Embryonic facial prominence (tissue), 1 donor: ENCODE data around the gene FOXJ2.
"Not testable (repeated sequence)": the region's sequence is repeated elsewhere in the genome, so short reads cannot be mapped to it uniquely, and the experiment has no call there.

Source experiments
- DNase-seq: peaks from one replicate; pipeline ENCODE4 v3.0.0-alpha.2; 2016; ENCODE audit errors: extremely low spot score

FOXJ2 gene

DNA sequence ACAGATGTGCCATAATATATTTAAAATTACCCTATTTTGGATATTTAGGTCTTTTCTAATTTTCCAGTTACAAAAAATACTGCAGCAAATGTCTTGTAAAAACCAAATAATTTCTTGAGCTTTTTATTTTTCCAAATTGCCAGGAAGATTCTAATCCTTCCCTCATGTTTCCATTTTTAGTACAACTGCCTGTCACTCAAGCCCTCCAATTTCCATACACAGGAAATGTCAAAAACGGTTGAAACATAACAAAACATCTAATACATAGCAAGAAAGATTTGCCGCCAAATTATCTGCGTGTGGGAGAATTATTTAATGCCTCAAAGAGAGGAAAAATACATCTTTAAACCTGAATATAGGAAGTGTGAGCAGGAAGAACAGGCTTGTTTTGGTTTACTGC is 2.3 kb upstream of the FOXJ2 start:
- no peak for DNase-seq

GRCh38 chr12:8031017-8031416 is 1.5 kb upstream of the FOXJ2 start:
- DNase-seq, result not testable (repeated sequence)

GRCh38 chr12:8031872-8032241 is 659 bp upstream of the FOXJ2 start:
- DNase-seq, result no peak

GRCh38 chr12:8033153-8034044 is 883 bp downstream of the FOXJ2 start:
- no peak for DNase-seq

DNA sequence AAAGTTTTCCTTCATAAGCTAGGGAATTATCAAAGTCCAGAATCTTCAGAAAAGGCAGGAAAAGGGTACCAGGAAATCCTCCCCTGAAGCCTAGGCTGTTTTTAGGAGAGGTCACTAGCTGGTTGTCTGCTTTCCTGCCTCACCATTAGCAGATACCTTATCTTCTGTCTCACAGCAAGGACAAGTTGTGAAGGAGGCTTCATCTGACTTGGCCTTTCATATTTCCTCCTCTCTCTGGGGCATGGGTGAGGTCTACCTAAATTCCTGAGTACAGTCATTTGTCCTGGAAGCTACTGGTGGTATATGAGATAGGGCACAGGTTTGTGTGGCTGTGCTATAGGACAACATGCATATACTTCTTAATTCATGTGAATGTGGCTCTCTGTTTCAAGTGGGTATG is 2.3 kb downstream of the FOXJ2 start:
- no peak for DNase-seq

DNA sequence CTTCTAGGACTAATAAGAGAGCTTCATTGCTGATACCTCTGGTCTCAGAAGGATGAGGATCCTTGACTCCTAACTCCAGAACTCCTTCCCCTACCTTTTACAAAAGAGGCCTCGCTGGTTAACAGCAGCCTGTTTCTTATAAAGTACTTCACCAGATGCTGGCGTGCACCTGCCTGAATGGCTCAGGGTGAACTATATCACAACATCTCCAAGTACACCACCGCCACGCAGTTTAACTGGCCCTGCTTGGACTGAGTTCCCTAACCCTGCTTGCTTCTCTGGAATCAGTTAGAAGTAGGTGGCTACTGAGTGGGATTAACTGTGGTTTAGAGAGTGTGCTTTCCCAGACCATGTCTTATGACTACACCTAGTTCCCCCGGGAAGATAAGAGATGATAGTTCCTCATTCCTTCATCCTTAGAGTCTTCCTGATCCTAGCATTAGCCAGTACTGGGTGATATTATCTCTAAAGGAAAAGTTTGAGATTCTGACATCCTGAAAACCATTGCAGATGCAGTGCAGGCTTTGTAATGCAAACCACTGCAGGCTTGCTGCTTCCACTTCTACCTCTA is 3.0 kb downstream of the FOXJ2 start:
- no peak for DNase-seq

DNA sequence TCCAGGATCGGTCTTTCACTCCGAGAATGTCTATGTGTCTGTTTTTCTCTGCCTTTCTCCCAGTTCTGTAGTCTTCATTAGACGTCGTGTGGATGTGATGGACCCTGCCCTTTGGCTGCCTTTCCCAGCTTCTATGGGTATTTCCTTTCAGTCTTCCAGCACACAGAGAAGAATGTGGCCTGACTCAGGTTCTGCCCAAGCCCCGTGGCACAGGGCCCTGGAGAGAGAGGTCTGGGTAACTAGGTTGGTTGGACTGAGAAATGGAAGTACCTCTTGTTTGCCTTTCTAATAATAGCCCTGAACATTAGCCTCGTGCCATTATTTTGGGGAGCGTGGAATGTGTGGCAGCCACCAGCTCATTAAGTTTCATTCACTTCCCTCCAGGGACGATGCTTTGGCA is 3.8 kb downstream of the FOXJ2 start:
- DNase-seq, result no peak

DNA sequence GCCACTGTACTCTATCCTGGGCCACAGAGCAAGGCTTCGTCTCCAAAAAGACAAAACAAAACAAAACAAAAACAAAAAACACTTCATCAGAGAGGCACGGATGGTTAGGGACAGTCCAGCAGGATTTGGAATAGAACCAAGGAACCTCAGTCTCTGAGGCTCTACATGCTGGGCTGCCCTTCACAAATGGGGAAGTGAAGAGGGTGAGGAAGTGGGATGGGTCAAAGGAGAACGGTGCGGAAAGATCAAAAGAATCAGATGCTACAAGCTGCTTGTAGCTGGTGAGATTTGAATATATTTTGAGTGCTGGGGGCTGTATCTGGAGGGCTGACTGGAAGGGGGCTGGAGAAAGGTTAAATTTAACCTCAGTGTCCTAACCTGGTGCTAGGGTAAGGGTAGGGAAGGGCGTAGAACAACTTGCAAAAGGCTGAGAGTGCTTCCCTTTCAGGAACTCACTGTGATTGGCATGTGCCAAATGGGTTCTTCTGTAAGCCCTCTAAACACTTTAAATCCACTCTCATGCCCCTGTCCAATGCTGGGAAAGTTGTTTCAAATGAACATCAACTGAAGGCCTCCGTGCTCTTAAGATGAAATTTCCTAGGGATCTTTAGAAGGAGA is 4.6 kb downstream of the FOXJ2 start:
- no peak for DNase-seq

DNA sequence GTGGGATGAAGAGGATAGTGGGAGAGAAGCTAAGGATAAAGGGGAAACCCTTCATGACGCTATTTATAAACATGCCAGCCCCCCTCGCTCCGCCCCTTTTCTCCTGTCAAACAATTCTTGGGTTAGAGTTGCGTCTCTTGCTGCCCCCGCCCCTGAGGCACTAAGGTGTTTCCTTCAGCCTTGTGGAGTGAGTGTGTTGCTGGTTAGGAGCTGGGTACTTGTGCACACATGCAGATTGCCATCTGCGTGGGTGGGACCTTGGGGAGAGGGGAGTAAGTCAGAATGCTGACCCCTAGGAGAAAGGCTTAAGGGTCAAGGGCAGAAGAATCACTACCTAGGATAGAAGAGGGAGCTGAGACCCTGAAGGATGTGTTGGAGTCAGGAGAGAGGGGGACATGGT is 5.4 kb downstream of the FOXJ2 start:
- DNase-seq, result no peak

- no peak for DNase-seq
Measured at GRCh38 chr12:8038659-8039114, 6.2 kb downstream of the FOXJ2 start.

- DNase-seq, result no peak
Measured at GRCh38 chr12:8040791-8041190, 8.3 kb downstream of the FOXJ2 start.

- peak; percentile 39 for DNase-seq
Measured at GRCh38 chr12:8045952-8046944, 13.7 kb downstream of the FOXJ2 start.

DNA sequence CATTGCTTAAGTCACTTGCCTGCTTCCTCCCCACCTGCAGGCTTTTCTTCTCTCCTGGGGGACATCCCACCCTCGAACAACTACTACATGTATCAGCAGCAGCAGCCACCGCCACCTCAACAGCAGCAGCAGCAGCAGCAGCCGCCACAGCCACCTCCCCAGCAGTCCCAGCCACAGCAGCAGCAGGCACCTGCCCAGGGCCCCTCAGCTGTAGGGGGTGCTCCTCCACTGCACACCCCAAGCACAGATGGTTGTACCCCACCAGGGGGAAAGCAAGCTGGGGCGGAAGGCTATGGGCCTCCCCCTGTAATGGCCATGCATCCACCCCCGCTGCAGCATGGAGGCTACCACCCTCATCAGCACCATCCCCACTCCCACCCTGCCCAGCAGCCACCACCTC is 15.3 kb downstream of the FOXJ2 start:
- DNase-seq, result no peak

DNA sequence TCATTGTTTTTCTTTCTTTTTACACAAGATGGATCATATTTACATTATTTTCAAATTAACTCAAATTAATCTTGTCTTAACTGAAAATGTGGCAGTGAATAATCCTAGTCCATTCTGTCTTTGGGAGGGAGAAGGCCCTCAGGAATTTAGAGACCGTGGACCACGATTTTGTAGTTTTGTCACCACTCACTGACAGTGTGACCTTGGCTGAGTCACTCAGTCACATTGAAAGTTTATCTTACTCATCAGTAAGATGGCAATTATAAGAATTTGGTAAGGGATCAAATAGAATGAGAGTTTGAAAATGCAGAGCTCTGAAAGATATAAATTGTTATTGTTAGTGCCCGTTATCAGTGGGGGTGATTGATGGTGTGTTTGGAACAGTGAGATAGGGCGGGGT is 16.4 kb downstream of the FOXJ2 start:
- no peak for DNase-seq

GRCh38 chr12:8050600-8051250 is 18.2 kb downstream of the FOXJ2 start:
- no peak for DNase-seq

DNA sequence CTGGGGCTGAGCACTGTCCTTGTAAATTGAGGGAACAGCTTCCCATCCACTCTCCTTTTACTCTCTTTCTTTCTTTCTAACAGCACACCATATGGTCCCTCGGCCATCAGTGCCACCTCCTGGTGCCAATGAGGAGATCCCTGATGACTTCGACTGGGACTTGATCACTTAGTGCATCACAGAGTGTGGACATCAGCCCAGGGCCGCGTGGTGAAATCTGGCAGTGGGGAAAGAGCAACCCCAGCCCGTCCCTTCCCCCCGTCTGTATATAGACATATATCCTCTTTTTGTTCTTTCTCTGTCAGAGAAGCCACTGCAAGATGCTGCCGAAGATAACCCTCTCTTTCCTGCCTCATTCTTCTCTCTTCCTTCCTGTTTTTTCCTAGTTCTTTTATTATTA is 20.2 kb downstream of the FOXJ2 start:
- no peak for DNase-seq

DNA sequence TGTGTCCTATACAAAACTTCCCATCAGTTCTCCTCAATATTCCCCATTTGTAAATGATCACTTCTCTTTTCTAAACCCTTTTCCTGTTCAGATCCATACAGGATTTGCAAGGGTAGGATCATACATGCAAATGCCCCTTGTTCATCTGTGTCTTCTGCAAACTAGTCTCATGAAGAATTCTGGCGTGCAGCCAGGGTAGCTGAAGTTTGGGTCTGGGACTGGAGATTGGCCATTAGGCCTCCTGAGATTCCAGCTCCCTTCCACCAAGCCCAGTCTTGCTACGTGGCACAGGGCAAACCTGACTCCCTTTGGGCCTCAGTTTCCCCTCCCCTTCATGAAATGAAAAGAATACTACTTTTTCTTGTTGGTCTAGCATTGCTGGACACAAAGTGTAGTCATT is 22.3 kb downstream of the FOXJ2 start:
- DNase-seq, result no peak

DNA sequence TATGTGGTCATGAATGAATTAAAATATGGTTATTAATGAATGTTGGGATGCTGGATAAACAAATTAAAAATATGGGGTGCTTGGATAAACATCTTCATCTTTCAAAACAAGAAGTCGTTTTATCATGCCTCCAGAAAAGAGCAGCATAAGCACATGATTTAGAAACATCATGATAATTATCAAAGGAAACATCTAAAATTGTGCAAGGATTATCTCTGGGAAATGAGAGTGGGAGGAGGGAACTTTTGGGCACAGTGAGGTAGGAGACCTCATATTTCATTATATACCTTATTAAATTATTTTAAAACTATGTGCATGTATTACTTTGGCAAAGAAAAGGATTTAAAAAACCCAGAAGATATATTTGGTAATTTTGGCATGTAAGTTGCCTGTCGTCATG is 24.8 kb downstream of the FOXJ2 start:
- no peak for DNase-seq

GRCh38 chr12:8057839-8058238 is 25.3 kb downstream of the FOXJ2 start:
- no peak for DNase-seq

DNA sequence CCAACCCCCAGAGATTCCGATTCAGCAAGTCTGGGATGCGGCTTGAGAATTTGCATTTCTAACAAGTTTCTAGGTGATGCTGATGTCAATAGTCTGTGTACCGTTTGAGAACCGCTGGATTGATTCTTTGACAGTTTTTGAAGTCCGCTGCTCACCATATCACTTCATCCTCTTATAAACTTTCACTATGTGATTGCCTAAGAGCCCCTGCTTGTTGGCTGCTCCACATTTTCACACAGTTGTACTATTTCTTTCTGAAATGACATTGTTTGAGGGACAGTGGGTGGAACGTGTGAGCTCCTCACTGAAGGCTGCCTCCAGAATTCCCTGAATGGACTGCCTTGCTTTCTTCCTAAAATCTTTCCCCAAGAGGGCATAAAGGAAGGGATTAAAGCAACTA is 26.0 kb downstream of the FOXJ2 start:
- no peak for DNase-seq

- DNase-seq, result no peak
Measured at GRCh38 chr12:8064131-8064530, 31.6 kb downstream of the FOXJ2 start.
